Endometrial microvascular endothelial cells (primary cell): ENCODE results near the gene SYNGR2. TPM values are rescaled to one million over a fixed set of nuclear protein-coding genes. Genes with fewer than 3 reads are reported as not detected.

ENCODE experiments used
- in situ Hi-C: cut with HindIII; loops from 2 replicates; pipeline ENCODE4 v1.10.0; 2017; ENCODE audit warnings: low sequenced_read_pairs, low pct_unique_long_range_greater_than_20kb; ENCODE audit errors: inconsistent ontology term
- total RNA-seq: library from RNA; depleted of rRNA; stranded (reverse); fragments of >200 nt; gene quantifications from one replicate; pipeline ENCODE4 v1.2.3, GENCODE V29; 2015; ENCODE audit errors: inconsistent ontology term

SYNGR2 gene
- total RNA-seq, 1 donor from 2014 or later: 37.4 TPM

- in situ Hi-C loops: no loop called here
These were observed 28.0 kb upstream of the SYNGR2 start for GRCh38 chr17:78140169-78141051.

- in situ Hi-C loops: no loop called here
These were observed 26.8 kb upstream of the SYNGR2 start for GRCh38 chr17:78141437-78142118.

- in situ Hi-C loops: no loop called here
These were observed 26.1 kb upstream of the SYNGR2 start for GRCh38 chr17:78142119-78142861.

GRCh38 chr17:78143214-78144146 lies 24.9 kb upstream of the SYNGR2 start:
- in situ Hi-C loops: no loop called here

- in situ Hi-C loops: no loop called here
These were observed 24.1 kb upstream of the SYNGR2 start for GRCh38 chr17:78144147-78144719.

- in situ Hi-C loops: no loop called here
These were observed 23.4 kb upstream of the SYNGR2 start for GRCh38 chr17:78144736-78145641.

GRCh38 chr17:78146471-78146869 lies 21.9 kb upstream of the SYNGR2 start:
- in situ Hi-C loops: no loop called here

GRCh38 chr17:78146881-78147280 lies 21.5 kb upstream of the SYNGR2 start:
- in situ Hi-C loops: no loop called here

GRCh38 chr17:78147315-78147998 lies 20.9 kb upstream of the SYNGR2 start:
- in situ Hi-C loops: no loop called here

GRCh38 chr17:78148286-78149016 lies 19.9 kb upstream of the SYNGR2 start:
- in situ Hi-C loops: no loop called here

- in situ Hi-C loops: no loop called here
These were observed 16.8 kb upstream of the SYNGR2 start for GRCh38 chr17:78151514-78152008.

- in situ Hi-C loops: no loop called here
These were observed 13.2 kb upstream of the SYNGR2 start for GRCh38 chr17:78154903-78155811.

- in situ Hi-C loops: no loop called here
These were observed 8.7 kb upstream of the SYNGR2 start for GRCh38 chr17:78159575-78160158.

- in situ Hi-C loops: no loop called here
These were observed 4.3 kb upstream of the SYNGR2 start for GRCh38 chr17:78163881-78164747.
